H1 (cell line): ENCODE data around the gene ARHGEF28. TPM values are rescaled to one million over a fixed set of nuclear protein-coding genes. Genes with fewer than 3 reads are reported as not detected.

Experiments
- CTCF ChIA-PET: fragments of 300-600 bp; sonication (Branson Sonifier 250); formaldehyde crosslinking; loops from one replicate; lab custom pipeline; 2021; ENCODE audit not compliant: partially characterized antibody; lab: Charles Lee
- POLR2A ChIA-PET: fragments of 300-600 bp; sonication (Branson Sonifier 250); formaldehyde crosslinking; loops from one replicate; lab custom pipeline; 2021; ENCODE audit warnings: inconsistent platforms; ENCODE audit not compliant: partially characterized antibody; lab: Charles Lee
- DNase-seq, 2 experiments: peaks; one replicate each; pipeline versions ENCODE4 v3.0.0 to v3.0.0-alpha.2; 2010 to 2022; ENCODE audit warnings: low spot score in 2 of 2, low read depth in 1 of 2, mixed read lengths in 1 of 2
- FAIRE-seq: peaks from 2 replicates; lab custom pipeline; 2011; peaks lifted over from hg19 to GRCh38; lab: Jason Lieb, UNC
- H2AFZ ChIP-seq: 2 replicates; pipeline ENCODE4 v1.8.1; 2012; ENCODE audit warnings: low read length, inconsistent platforms
- H2AK5ac ChIP-seq: 2 replicates; pipeline ENCODE4 v1.6.1; 2013; ENCODE audit warnings: low read depth, low read length
- H2BK120ac ChIP-seq: replicated peaks from 2 replicates; pipeline ENCODE3; 2013; ENCODE audit warnings: low read depth, low read length, inconsistent platforms
- H2BK12ac ChIP-seq: 2 replicates; pipeline ENCODE4 v1.6.1; 2013; ENCODE audit warnings: low read depth, low read length
- H2BK15ac ChIP-seq: 2 replicates; pipeline ENCODE4 v1.6.1; 2013; ENCODE audit warnings: low read length
- H2BK20ac ChIP-seq: 2 replicates; pipeline ENCODE4 v1.6.1; 2013; ENCODE audit warnings: low read length
- H2BK5ac ChIP-seq: 2 replicates; pipeline ENCODE4 v1.6.1; 2013; ENCODE audit warnings: low read depth, low read length
- H3K14ac ChIP-seq: 2 replicates; pipeline ENCODE4 v1.6.1; 2013; ENCODE audit warnings: inconsistent platforms; ENCODE audit not compliant: insufficient read length
- H3K18ac ChIP-seq: 2 replicates; pipeline ENCODE4 v1.6.1; 2013; ENCODE audit warnings: low read length; ENCODE audit errors: extremely low read depth
- H3K23ac ChIP-seq: 2 replicates; pipeline ENCODE4 v1.6.1; 2013; ENCODE audit warnings: inconsistent platforms; ENCODE audit not compliant: insufficient read length
- H3K23me2 ChIP-seq: 2 replicates; pipeline ENCODE4 v1.6.1; 2013; ENCODE audit warnings: low read depth, low read length
- H3K27ac ChIP-seq: 2 replicates; pipeline ENCODE4 v1.6.1; 2011; ENCODE audit warnings: low read depth, low read length, inconsistent platforms
- H3K27me3 ChIP-seq, 4 experiments: replicated peaks in 1 of 4; 1 replicate in 1 of 4; 2 replicates in 3 of 4; pipeline versions ENCODE4 v1.6.1 to v1.8.1; 2011 to 2013; ENCODE audit warnings: low read length in 3 of 4, mild to moderate bottlenecking in 3 of 4, inconsistent platforms in 2 of 4, mixed read lengths in 2 of 4, moderate library complexity in 1 of 4; ENCODE audit not compliant: control insufficient read depth in 3 of 4, insufficient read depth in 3 of 4; ENCODE audit errors: extremely low read depth in 1 of 4
- H3K36me3 ChIP-seq, 4 experiments: 2 replicates each; pipeline versions ENCODE4 v1.6.1 to v1.8.1; 2011 to 2013; ENCODE audit warnings: mild to moderate bottlenecking in 4 of 4, low read length in 3 of 4, moderate library complexity in 2 of 4, control low read depth in 1 of 4, inconsistent platforms in 1 of 4; ENCODE audit not compliant: insufficient read depth in 4 of 4, control insufficient read depth in 2 of 4
- H3K4ac ChIP-seq: replicated peaks from 2 replicates; pipeline ENCODE3; 2013; ENCODE audit warnings: low read length, low read depth, mixed read lengths, inconsistent platforms; ENCODE audit not compliant: insufficient read length
- H3K4me1 ChIP-seq, 4 experiments: replicated peaks in 1 of 4; 1 replicate in 1 of 4; 2 replicates in 3 of 4; pipeline versions ENCODE4 v1.6.1 to v1.8.1; 2011 to 2013; ENCODE audit warnings: low read length in 3 of 4, inconsistent platforms in 2 of 4, mixed read lengths in 1 of 4; ENCODE audit not compliant: insufficient read depth in 4 of 4, control insufficient read depth in 3 of 4
- H3K4me2 ChIP-seq, 2 experiments: 2 replicates each; pipeline versions ENCODE4 v1.6.1 to v1.8.1; 2011 to 2013; ENCODE audit warnings: low read depth in 2 of 2, low read length in 2 of 2, control low read depth in 1 of 2, inconsistent platforms in 1 of 2, mild to moderate bottlenecking in 1 of 2; ENCODE audit not compliant: insufficient read depth in 1 of 2
- H3K4me3 ChIP-seq, 4 experiments: fragments of 200-600, 300-600 bp in 1 of 4; sonication (generic), shearing (Covaris generic), sonication (Bioruptor Twin) in 1 of 4; 2 replicates each; pipeline versions ENCODE4 v1.5.1 to v1.8.1; 2011 to 2016; ENCODE audit warnings: low read length in 4 of 4, low read depth in 3 of 4, control low read depth in 2 of 4, inconsistent platforms in 2 of 4, mild to moderate bottlenecking in 2 of 4, mixed read lengths in 1 of 4, moderate library complexity in 1 of 4; ENCODE audit not compliant: insufficient read depth in 2 of 4; ENCODE audit errors: extremely low read depth in 1 of 4
- H3K56ac ChIP-seq: replicated peaks from 2 replicates; pipeline ENCODE3; 2013; ENCODE audit warnings: low read depth, mild to moderate bottlenecking, mixed read lengths, low read length, inconsistent platforms; ENCODE audit not compliant: insufficient read length
- H3K79me1 ChIP-seq: 2 replicates; pipeline ENCODE4 v1.6.1; 2013; ENCODE audit warnings: low read depth, low read length, control low read depth
- H3K79me2 ChIP-seq, 2 experiments: 2 replicates each; pipeline versions ENCODE4 v1.6.1 to v1.8.1; 2012 to 2013; ENCODE audit warnings: low read length in 2 of 2, mild to moderate bottlenecking in 2 of 2, inconsistent platforms in 1 of 2; ENCODE audit not compliant: insufficient read depth in 2 of 2, control insufficient read depth in 1 of 2
- H3K9ac ChIP-seq, 4 experiments: replicated peaks in 1 of 4; 1 replicate in 1 of 4; 2 replicates in 3 of 4; pipeline versions ENCODE4 v1.6.1 to v1.8.1; 2011 to 2013; ENCODE audit warnings: low read depth in 3 of 4, low read length in 3 of 4, control low read depth in 2 of 4, mild to moderate bottlenecking in 2 of 4, moderate library complexity in 2 of 4, inconsistent platforms in 1 of 4; ENCODE audit errors: extremely low read depth in 1 of 4
- H3K9me3 ChIP-seq, 2 experiments: 2 replicates each; pipeline versions ENCODE4 v1.6.1 to v1.8.1; 2012 to 2013; ENCODE audit warnings: mild to moderate bottlenecking in 2 of 2, moderate library complexity in 2 of 2, control low read depth in 1 of 2, inconsistent platforms in 1 of 2, low read depth in 1 of 2, low read length in 1 of 2, mixed read lengths in 1 of 2; ENCODE audit not compliant: insufficient read depth in 2 of 2
- H4K20me1 ChIP-seq, 2 experiments: replicated peaks in 1 of 2; 2 replicates each; pipeline versions ENCODE3 to v1.8.1; 2011 to 2013; ENCODE audit warnings: inconsistent platforms in 2 of 2, low read length in 2 of 2, mild to moderate bottlenecking in 1 of 2; ENCODE audit not compliant: insufficient read depth in 2 of 2, control insufficient read depth in 1 of 2
- H4K5ac ChIP-seq: 2 replicates; pipeline ENCODE4 v1.6.1; 2013; ENCODE audit warnings: low read length, low read depth, mixed read lengths, inconsistent platforms; ENCODE audit not compliant: insufficient read length
- H4K8ac ChIP-seq: 2 replicates; pipeline ENCODE4 v1.8.0; 2013; ENCODE audit warnings: mild to moderate bottlenecking, moderate library complexity, low read length, inconsistent platforms; ENCODE audit not compliant: insufficient read depth; ENCODE audit errors: extremely low read depth
- H4K91ac ChIP-seq: replicated peaks from 2 replicates; pipeline ENCODE3; 2013; ENCODE audit warnings: low read length, mixed read lengths, inconsistent platforms; ENCODE audit not compliant: insufficient read length
- ASH2L ChIP-seq: fragments of 200-600, 300-600 bp; sonication (generic); IDR thresholded peaks from one replicate; pipeline ENCODE4 v1.7.1; 2017; ENCODE audit warnings: low read length
- CHD2 ChIP-seq: IDR thresholded peaks from 2 replicates; pipeline ENCODE4 v1.6.1; 2012; ENCODE audit warnings: low read length, improper control_type of control experiment
- GTF2F1 ChIP-seq: IDR thresholded peaks from 2 replicates; pipeline ENCODE4 v1.6.1; 2012; ENCODE audit warnings: low read depth, low read length, improper control_type of control experiment, borderline replicate concordance
- JUND ChIP-seq: IDR thresholded peaks from 2 replicates; pipeline ENCODE4 v1.6.1; 2011; ENCODE audit warnings: mild to moderate bottlenecking, improper control_type of control experiment, low read length
- KDM4A ChIP-seq: IDR thresholded peaks from one replicate; pipeline ENCODE4 v1.7.1; 2012; ENCODE audit warnings: low read depth, mild to moderate bottlenecking, moderate library complexity, low read length, inconsistent platforms; ENCODE audit not compliant: severe bottlenecking
- PHF8 ChIP-seq: fragments of 200-600 bp; sonication (generic); conservative IDR thresholded peaks from 2 replicates; pipeline ENCODE4 v1.7.1; 2012; ENCODE audit warnings: low read depth, mild to moderate bottlenecking, inconsistent platforms, low read length, moderate library complexity
- RAD21 ChIP-seq, 2 experiments: IDR thresholded peaks in 1 of 2; conservative IDR thresholded peaks in 1 of 2; 2 replicates each; pipeline ENCODE4 v1.6.1; 2011; ENCODE audit warnings: low read depth in 2 of 2, low read length in 2 of 2, improper control_type of control experiment in 1 of 2, inconsistent platforms in 1 of 2, mild to moderate bottlenecking in 1 of 2, moderate library complexity in 1 of 2
- RXRA ChIP-seq: IDR thresholded peaks from 2 replicates; pipeline ENCODE4 v1.6.1; 2011; ENCODE audit warnings: low read depth, mild to moderate bottlenecking, low read length, moderate library complexity; ENCODE audit not compliant: insufficient read depth
- TAF1 ChIP-seq: IDR thresholded peaks from 2 replicates; pipeline ENCODE4 v1.6.1; 2011; ENCODE audit warnings: mild to moderate bottlenecking, low read depth, low read length
- TBP ChIP-seq: IDR thresholded peaks from 2 replicates; pipeline ENCODE4 v1.6.1; 2011; ENCODE audit warnings: low read depth, low read length, improper control_type of control experiment
- TEAD4 ChIP-seq: IDR thresholded peaks from 2 replicates; pipeline ENCODE4 v1.6.1; 2012; ENCODE audit warnings: low read depth, low read length, inconsistent platforms, mixed read lengths
- polyA plus RNA-seq, 7 experiments: library from polyadenylated mRNA; depleted of rRNA in 3 of 7; stranded (reverse) in 5 of 7; unstranded in 2 of 7; fragments of >200 nt in 5 of 7; fragments of 200-250 nt in 2 of 7; gene quantifications; 1 replicate in 5 of 7; 2 replicates in 1 of 7; 4 replicates in 1 of 7; pipeline versions ENCODE4 v1.2.1 to v1.2.3, GENCODE V29; 2011 to 2013; ENCODE audit warnings: missing spikeins in 2 of 7, mixed read lengths in 2 of 7
- total RNA-seq: library from RNA; stranded (reverse); fragmentation: NEBNext Ultra II Directional; extraction: Animal tissue kit (Norgen Biotek cat#: 25700); gene quantifications from 2 replicates; pipeline ENCODE4 v1.2.1, GENCODE V29; 2021

ARHGEF28 gene
- total and polyA plus RNA-seq, 2 of the 8 experiments (the other 6 are each of a cell fraction or from before 2014, with no cell fraction given): 0.33 to 1.0 TPM

GRCh38 chr5:73818357-73818756 is 192.4 kb downstream of the ARHGEF28 start:
- H3K4me3 ChIP-seq: no peak overlapping the region
- H2BK120ac ChIP-seq: no peak overlapping the region
- no peak overlapping the region for H3K18ac ChIP-seq
- TF ChIP-seq RAD21 (IDR thresholded peaks at IDR 0.05 in 1 of 2, conservative IDR thresholded peaks at IDR 0.05 in 1 of 2; ENCODE audit: low read depth in 2 of 2, low read length in 2 of 2): no peak
- TF ChIP-seq KDM4A: no peak
- TF ChIP-seq JUND: no peak
- TF ChIP-seq GTF2F1: no peak
- TF ChIP-seq ASH2L: no peak
- TF ChIP-seq CHD2: no peak
- no peak for TF ChIP-seq TEAD4
- no peak for TF ChIP-seq PHF8
- no peak for TF ChIP-seq RXRA
- no peak for TF ChIP-seq TAF1
- no peak for TF ChIP-seq TBP
- no peak overlapping the region for H2AFZ ChIP-seq
- H3K23me2 ChIP-seq: no peaks in the 10 kb centered on the region
- no peaks in the 10 kb centered on the region for H3K79me2 ChIP-seq
- H3K27ac ChIP-seq: no peak overlapping the region
- H3K9me3 ChIP-seq: no peaks in the 10 kb centered on the region
- H2AK5ac ChIP-seq: no peak overlapping the region
- no peak overlapping the region for H2BK5ac ChIP-seq
- H3K4me2 ChIP-seq: no peak overlapping the region
- no peaks in the 10 kb centered on the region; the same call in 1 of the 2 replicates for H3K79me1 ChIP-seq
- H3K9ac ChIP-seq: no peak overlapping the region
- DNase-seq (no peak), FAIRE-seq (no peak)
- H2BK20ac ChIP-seq: no peak overlapping the region
- H4K91ac ChIP-seq: no peak overlapping the region
- no peak overlapping the region for H4K8ac ChIP-seq
- no peak overlapping the region for H4K5ac ChIP-seq
- no peak overlapping the region for H3K14ac ChIP-seq
- no peak overlapping the region for H2BK12ac ChIP-seq
- ChIA-PET CTCF (interaction anchor here (1.2 to 1.3 kb wide), 2 partner anchors 25 to 221 kb away, joined by 3 read pairs; no protein-coding TSS in a partner anchor), POLR2A (no interaction called here)
- 0 out of 7 replicates have a peak, but pooled peaks cover 0 to 2% (median 0%) of the 10 kb centered on the region in 4 experiments for H3K4me1 ChIP-seq
- H3K23ac ChIP-seq: no peak overlapping the region
- H4K20me1 ChIP-seq: no peaks in the 10 kb centered on the region
- no peak overlapping the region for H3K4ac ChIP-seq
- H3K27me3 ChIP-seq: no peaks in the 10 kb centered on the region
- no peak overlapping the region for H2BK15ac ChIP-seq
- H3K56ac ChIP-seq: no peak overlapping the region
- no peaks in the 10 kb centered on the region for H3K36me3 ChIP-seq
